Lower leg skin (tissue), 3 donors: ENCODE data around the gene THYN1.

Experiments
- POLR2A ChIP-seq, 2 donors: fragments of 450-650 bp; IDR thresholded peaks; one replicate each; pipeline ENCODE4 v1.6.1; 2016 to 2017; ENCODE audit warnings: antibody characterized with exemption in 2 of 2, mild to moderate bottlenecking in 1 of 2, moderate library complexity in 1 of 2
- TF ChIP-seq, protein P1 (sequence below), 3 donors: fragments of 450-650 bp; IDR thresholded peaks; one replicate each; pipeline ENCODE4 v1.5.1; 2016; ENCODE audit warnings: antibody characterized with exemption in 3 of 3, mild to moderate bottlenecking in 3 of 3, moderate library complexity in 2 of 3

DNA sequence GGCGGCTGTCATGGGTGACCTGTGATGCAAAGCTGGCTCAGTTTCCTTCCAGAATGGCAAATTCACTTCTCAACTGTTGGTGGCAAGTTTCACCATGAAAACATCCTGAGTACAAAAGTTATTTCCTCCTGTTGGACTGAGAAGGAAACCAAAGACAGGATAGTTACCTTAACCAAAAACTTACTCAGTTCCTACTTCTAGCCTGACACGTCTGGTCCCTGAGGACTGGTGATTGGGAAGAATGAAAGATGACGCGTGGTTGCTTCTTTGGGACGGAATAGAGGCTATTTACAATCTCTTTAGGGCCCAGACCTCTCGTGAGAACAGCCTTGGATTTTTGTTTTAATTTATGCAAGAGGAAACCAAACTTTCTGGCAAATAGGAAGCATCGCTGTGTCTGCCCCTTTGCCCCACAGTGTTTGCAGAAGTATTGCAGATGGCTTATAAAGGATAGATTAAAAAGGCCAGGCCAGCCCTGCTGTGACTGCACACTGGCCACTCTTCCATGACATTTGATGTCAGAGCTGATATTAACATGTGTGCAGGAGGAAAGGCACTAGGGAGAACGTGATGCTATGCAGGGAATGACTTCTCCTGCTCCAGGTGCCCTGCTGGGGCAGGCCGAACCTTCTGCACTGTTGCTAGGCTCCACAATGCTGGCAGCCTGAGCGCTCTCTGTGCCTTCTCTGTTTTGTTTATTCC is 21.0 kb downstream of the THYN1 start:
- TF ChIP-seq, protein P1, sequence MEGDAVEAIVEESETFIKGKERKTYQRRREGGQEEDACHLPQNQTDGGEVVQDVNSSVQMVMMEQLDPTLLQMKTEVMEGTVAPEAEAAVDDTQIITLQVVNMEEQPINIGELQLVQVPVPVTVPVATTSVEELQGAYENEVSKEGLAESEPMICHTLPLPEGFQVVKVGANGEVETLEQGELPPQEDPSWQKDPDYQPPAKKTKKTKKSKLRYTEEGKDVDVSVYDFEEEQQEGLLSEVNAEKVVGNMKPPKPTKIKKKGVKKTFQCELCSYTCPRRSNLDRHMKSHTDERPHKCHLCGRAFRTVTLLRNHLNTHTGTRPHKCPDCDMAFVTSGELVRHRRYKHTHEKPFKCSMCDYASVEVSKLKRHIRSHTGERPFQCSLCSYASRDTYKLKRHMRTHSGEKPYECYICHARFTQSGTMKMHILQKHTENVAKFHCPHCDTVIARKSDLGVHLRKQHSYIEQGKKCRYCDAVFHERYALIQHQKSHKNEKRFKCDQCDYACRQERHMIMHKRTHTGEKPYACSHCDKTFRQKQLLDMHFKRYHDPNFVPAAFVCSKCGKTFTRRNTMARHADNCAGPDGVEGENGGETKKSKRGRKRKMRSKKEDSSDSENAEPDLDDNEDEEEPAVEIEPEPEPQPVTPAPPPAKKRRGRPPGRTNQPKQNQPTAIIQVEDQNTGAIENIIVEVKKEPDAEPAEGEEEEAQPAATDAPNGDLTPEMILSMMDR (IDR thresholded peaks at IDR 0.05) = no peak
- no peak for TF ChIP-seq POLR2A (IDR thresholded peaks at IDR 0.05)
